Skeletal muscle tissue (tissue), 4 donors: ENCODE data around the gene FKBP1B. TPM values are rescaled to one million over a fixed set of nuclear protein-coding genes. Genes with fewer than 3 reads are reported as not detected.
"Not testable (repeated sequence)": the region's sequence is repeated elsewhere in the genome, so short reads cannot be mapped to it uniquely, and the experiment has no call there.

ENCODE experiments used
- H3K27ac ChIP-seq: one replicate; pipeline ENCODE4 v1.7.0; 2013; ENCODE audit warnings: mild to moderate bottlenecking, low read depth, low read length, inconsistent platforms
- H3K27me3 ChIP-seq, 3 donors: one replicate each; pipeline ENCODE4 v1.7.0; 2013; ENCODE audit warnings: low read length in 3 of 3; ENCODE audit not compliant: control insufficient read depth in 3 of 3, insufficient read depth in 3 of 3
- H3K36me3 ChIP-seq, 3 donors: one replicate each; pipeline ENCODE4 v1.7.0; 2013; ENCODE audit warnings: low read length in 3 of 3; ENCODE audit not compliant: control insufficient read depth in 3 of 3, insufficient read depth in 3 of 3
- H3K4me1 ChIP-seq, 3 donors: one replicate each; pipeline ENCODE4 v1.7.0; 2013; ENCODE audit warnings: low read length in 3 of 3, mild to moderate bottlenecking in 3 of 3; ENCODE audit not compliant: control insufficient read depth in 3 of 3, insufficient read depth in 3 of 3
- H3K4me3 ChIP-seq, 3 donors: one replicate each; pipeline ENCODE4 v1.7.0; 2013; ENCODE audit warnings: low read length in 3 of 3
- H3K9ac ChIP-seq, 3 donors: one replicate each; pipeline ENCODE4 v1.7.0; 2013; ENCODE audit warnings: low read length in 3 of 3, mild to moderate bottlenecking in 3 of 3, moderate library complexity in 2 of 3, low read depth in 1 of 3
- H3K9me3 ChIP-seq, 3 donors: one replicate each; pipeline ENCODE4 v1.7.0; 2013; ENCODE audit warnings: low read length in 3 of 3; ENCODE audit not compliant: control insufficient read depth in 3 of 3
- total RNA-seq: library from RNA; depleted of rRNA; stranded (reverse); fragments of >200 nt; gene quantifications from one replicate; pipeline ENCODE4 v1.2.3, GENCODE V29; 2014
- donor health status: Osteomylitis.

The FKBP1B gene
- total RNA-seq, 1 donor from 2014 or later: 1.6 TPM

GRCh38 chr2:24080701-24081100, 31.2 kb downstream of the FKBP1B start:
- Histone ChIP-seq H3K36me3 (peaks cover 6 to 12% (median 9%) of the 10 kb centered on the region in 3 donors), H3K27ac (no peak overlapping the region), H3K4me3 (no peak overlapping the region), H3K9me3 (no peaks in the 10 kb centered on the region), H3K27me3 (no peaks in the 10 kb centered on the region), H3K4me1 (peaks cover 24 to 35% (median 27%) of the 10 kb centered on the region in 3 donors), H3K9ac (no peak overlapping the region)

GRCh38 chr2:24082787-24083566, 33.4 kb downstream of the FKBP1B start:
- H3K36me3 ChIP-seq: peaks cover 6 to 10% (median 9%) of the 10 kb centered on the region in 3 donors
- H3K9ac ChIP-seq: peak overlapping the region in 2 of 3 donors; percentile 72 to 85
- peaks cover 16 to 27% (median 18%) of the 10 kb centered on the region in 3 donors for H3K4me1 ChIP-seq
- no peaks in the 10 kb centered on the region for H3K27me3 ChIP-seq
- peak overlapping the region in 1 of 3 donors; percentile 76 for H3K4me3 ChIP-seq
- peak overlapping the region; percentile 77 for H3K27ac ChIP-seq
- H3K9me3 ChIP-seq: no peaks in the 10 kb centered on the region

- Histone ChIP-seq H3K9me3 (no peaks in the 10 kb centered on the region), H3K27ac (peak overlapping the region; percentile 77), H3K9ac (peak overlapping the region; percentile 72 to 85 (median 81)), H3K4me1 (peaks cover 16 to 27% (median 18%) of the 10 kb centered on the region in 3 donors), H3K4me3 (peak overlapping the region; percentile 76 to 84 (median 82)), H3K36me3 (peaks cover 6 to 11% (median 10%) of the 10 kb centered on the region in 3 donors), H3K27me3 (no peaks in the 10 kb centered on the region)
Observed at GRCh38 chr2:24083567-24084385, 34.2 kb downstream of the FKBP1B start.

GRCh38 chr2:24084386-24085199, 35.1 kb downstream of the FKBP1B start, which contains the start of gene TP53I3:
TSS of gene TP53I3 (minus strand) at chr2:24084834. CDS start at chr2:24084326, 508 bp downstream.
- Histone ChIP-seq H3K27me3 (no peaks in the 10 kb centered on the region), H3K36me3 (peaks cover 6 to 11% (median 8%) of the 10 kb centered on the region in 3 donors), H3K4me1 (peaks cover 16 to 27% (median 18%) of the 10 kb centered on the region in 3 donors), H3K9me3 (no peaks in the 10 kb centered on the region), H3K4me3 (peak within 1 kb of the TSS; percentile 80 to 84 (median 82)), H3K27ac (peak within 1 kb of the TSS; percentile 77), H3K9ac (peak within 1 kb of the TSS; percentile 72 to 85 (median 81))

- Histone ChIP-seq H3K27ac (peak overlapping the region; percentile 77), H3K36me3 (peaks cover 6 to 11% (median 8%) of the 10 kb centered on the region in 3 donors), H3K9ac (peak overlapping the region; percentile 52 to 85 (median 81)), H3K9me3 (no peaks in the 10 kb centered on the region), H3K4me1 (peaks cover 16 to 27% (median 18%) of the 10 kb centered on the region in 3 donors), H3K27me3 (no peaks in the 10 kb centered on the region), H3K4me3 (peak overlapping the region; percentile 80 to 84 (median 82))
Observed at GRCh38 chr2:24085200-24085489, 35.6 kb downstream of the FKBP1B start.

- Histone ChIP-seq H3K9me3 (no peaks in the 10 kb centered on the region), H3K27ac (no peak overlapping the region), H3K4me1 (peaks cover 16 to 27% (median 18%) of the 10 kb centered on the region in 3 donors), H3K36me3 (peaks cover 6 to 7% (median 7%) of the 10 kb centered on the region in 3 donors), H3K4me3 (no peak overlapping the region), H3K9ac (no peak overlapping the region), H3K27me3 (no peaks in the 10 kb centered on the region)
Observed at GRCh38 chr2:24086241-24086640, 36.7 kb downstream of the FKBP1B start.

GRCh38 chr2:24087032-24087431, 37.5 kb downstream of the FKBP1B start:
- Histone ChIP-seq H3K36me3 (peaks cover 3 to 7% (median 4%) of the 10 kb centered on the region in 3 donors), H3K4me1 (peaks cover 16 to 27% (median 18%) of the 10 kb centered on the region in 3 donors), H3K27ac (no peak overlapping the region), H3K9ac (no peak overlapping the region), H3K9me3 (no peaks in the 10 kb centered on the region), H3K4me3 (no peak overlapping the region), H3K27me3 (no peaks in the 10 kb centered on the region)

- Histone ChIP-seq H3K9me3 (no peaks in the 10 kb centered on the region), H3K27ac (no peak overlapping the region), H3K36me3 (peaks cover 0 to 2% (median 0%) of the 10 kb centered on the region in 3 donors), H3K4me3 (no peak overlapping the region), H3K4me1 (peaks cover 9 to 17% (median 12%) of the 10 kb centered on the region in 3 donors), H3K27me3 (no peaks in the 10 kb centered on the region), H3K9ac (no peak overlapping the region)
Observed at GRCh38 chr2:24088821-24089359, 39.3 kb downstream of the FKBP1B start.

- not testable (repeated sequence) for H3K36me3 ChIP-seq, H3K4me1 ChIP-seq, H3K9me3 ChIP-seq, H3K27ac ChIP-seq, H3K27me3 ChIP-seq, H3K9ac ChIP-seq, H3K4me3 ChIP-seq
Observed at GRCh38 chr2:24093270-24093669, 43.7 kb downstream of the FKBP1B start.
